WERI-Rb-1 (cell line): ENCODE data around the gene EPB41.
"Not testable (repeated sequence)": the region's sequence is repeated elsewhere in the genome, so short reads cannot be mapped to it uniquely, and the experiment has no call there.

Source experiments
- DNase-seq: peaks from one replicate; pipeline ENCODE4 v3.0.0-alpha.2; 2020
- H3K27ac ChIP-seq: fragments of 250-450 bp; sonication (Bioruptor Pico); 2 replicates; pipeline ENCODE4 v1.5.1; 2020; ENCODE audit warnings: mild to moderate bottlenecking, moderate library complexity
- H3K27me3 ChIP-seq: fragments of 250-450 bp; sonication (Bioruptor Pico); 2 replicates; pipeline ENCODE4 v1.5.1; 2021; ENCODE audit warnings: mild to moderate bottlenecking, low read depth, moderate library complexity; ENCODE audit not compliant: insufficient read depth, severe bottlenecking
- H3K36me3 ChIP-seq: fragments of 250-450 bp; sonication (Bioruptor Pico); 2 replicates; pipeline ENCODE4 v1.5.1; 2020; ENCODE audit warnings: mild to moderate bottlenecking, moderate library complexity
- H3K4me3 ChIP-seq: 2 replicates; pipeline ENCODE4 v1.5.1; 2011; ENCODE audit warnings: low read depth, mild to moderate bottlenecking, control low read depth, low read length
- H3K9me3 ChIP-seq: fragments of 250-450 bp; sonication (Bioruptor Pico); 2 replicates; pipeline ENCODE4 v1.5.1; 2021; ENCODE audit warnings: mild to moderate bottlenecking, moderate library complexity; ENCODE audit not compliant: severe bottlenecking
- CTCF ChIP-seq: IDR thresholded peaks from 2 replicates; pipeline ENCODE4 v1.5.1; 2011; ENCODE audit warnings: low read depth, mild to moderate bottlenecking, control low read depth, inconsistent platforms, low read length

The EPB41 gene

GRCh38 chr1:29145739-29146437 is 231.5 kb downstream of the EPB41 start:
- H3K27ac ChIP-seq, result no peak overlapping the region
- no peaks in the 10 kb centered on the region for H3K27me3 ChIP-seq
- H3K36me3 ChIP-seq, result peaks cover 63% of the 10 kb centered on the region
- H3K4me3 ChIP-seq, result no peak overlapping the region
- H3K9me3 ChIP-seq, result no peaks in the 10 kb centered on the region
- TF ChIP-seq CTCF, result no peak
- no peak for DNase-seq

GRCh38 chr1:29148656-29149491 is 234.5 kb downstream of the EPB41 start:
- DNase-seq, result no peak
- H3K36me3 ChIP-seq, result peaks cover 91% of the 10 kb centered on the region
- no peak for TF ChIP-seq CTCF
- no peak overlapping the region for H3K4me3 ChIP-seq
- H3K9me3 ChIP-seq, result no peaks in the 10 kb centered on the region
- no peak overlapping the region for H3K27ac ChIP-seq
- H3K27me3 ChIP-seq, result no peaks in the 10 kb centered on the region

- H3K27ac ChIP-seq, H3K4me3 ChIP-seq, H3K27me3 ChIP-seq, DNase-seq, H3K9me3 ChIP-seq: not testable (repeated sequence)
- peaks cover 99% of the 10 kb centered on the region for H3K36me3 ChIP-seq
Observed at GRCh38 chr1:29150346-29150745, 236.0 kb downstream of the EPB41 start.

GRCh38 chr1:29152046-29152805 is 237.9 kb downstream of the EPB41 start:
- Histone ChIP-seq H3K27me3 (no peaks in the 10 kb centered on the region), H3K27ac (no peak overlapping the region), H3K36me3 (peaks cover 97% of the 10 kb centered on the region), H3K9me3 (no peaks in the 10 kb centered on the region), H3K4me3 (no peak overlapping the region)
- no peak for TF ChIP-seq CTCF
- DNase-seq, result no peak

- no peak overlapping the region for H3K27ac ChIP-seq
- H3K27me3 ChIP-seq, result no peaks in the 10 kb centered on the region
- no peak for TF ChIP-seq CTCF
- H3K36me3 ChIP-seq, result peaks cover 88% of the 10 kb centered on the region
- H3K9me3 ChIP-seq, result no peaks in the 10 kb centered on the region
- DNase-seq, result no peak
- H3K4me3 ChIP-seq, result no peak overlapping the region
Observed at GRCh38 chr1:29156543-29157268, 242.3 kb downstream of the EPB41 start.
